ENCODE results near the gene C1QTNF8.

The C1QTNF8 gene

GRCh38 chr16:1096169-1097082 lies at the start of gene C1QTNF8:
TSS of gene C1QTNF8 (minus strand) at chr16:1096244. CDS start at chr16:1094922, 1,322 bp downstream.
- Histone ChIP-seq H3K36me3 (ENCODE audit: insufficient read depth, low read length) (no peaks in the 10 kb centered on the region), H4K20me1 (ENCODE audit: insufficient read depth, low read length) (peaks cover 12% of the 10 kb centered on the region; the same call in 1 of the 2 replicates), H3K4me2 (ENCODE audit: insufficient read depth, low read length) (no peak within 1 kb of the TSS), H2AFZ (ENCODE audit: low read depth, low read length) (no peak within 1 kb of the TSS), H3K4me3 (ENCODE audit: low read depth in 1 of 2, low read length in 2 of 2) (no peak within 1 kb of the TSS), H3K9me3 (ENCODE audit: insufficient read depth, low read length, severe bottlenecking) (peaks cover 2% of the 10 kb centered on the region), H3K27ac (ENCODE audit: low read length) (no peak within 1 kb of the TSS), H3K79me2 (ENCODE audit: insufficient read depth, low read length) (no peaks in the 10 kb centered on the region), H3K9ac (ENCODE audit: low read depth, low read length) (no peak within 1 kb of the TSS), H3K27me3 (ENCODE audit: insufficient read depth, low read length, poor library complexity) (no peaks in the 10 kb centered on the region), H3K4me1 (ENCODE audit: insufficient read depth, low read length) (no peaks in the 10 kb centered on the region)
- ATAC-seq (ENCODE audit: insufficient read depth, low read depth): no peak
- TF ChIP-seq CTCF (IDR thresholded peaks at IDR 0.05; ENCODE audit: borderline replicate concordance, extremely low read depth, low read length, poor library complexity, severe bottlenecking): no peak
- no peak for TF ChIP-seq EZH2 (IDR thresholded peaks at IDR 0.05; ENCODE audit: borderline replicate concordance, low read depth, low read length, severe bottlenecking)
- DNase-seq: no peak

GRCh38 chr16:1145383-1146100 lies 49.5 kb upstream of the C1QTNF8 start:
- H3K79me2 ChIP-seq (ENCODE audit: insufficient read depth, low read length): no peaks in the 10 kb centered on the region
- no peak overlapping the region for H3K4me2 ChIP-seq (ENCODE audit: insufficient read depth, low read length)
- H3K36me3 ChIP-seq (ENCODE audit: insufficient read depth, low read length): no peaks in the 10 kb centered on the region
- TF ChIP-seq EZH2 (IDR thresholded peaks at IDR 0.05; ENCODE audit: borderline replicate concordance, low read depth, low read length, severe bottlenecking): no peak
- TF ChIP-seq CTCF (IDR thresholded peaks at IDR 0.05; ENCODE audit: borderline replicate concordance, extremely low read depth, low read length, poor library complexity, severe bottlenecking): no peak
- no peak for DNase-seq
- H3K4me3 ChIP-seq (ENCODE audit: low read depth in 1 of 2, low read length in 2 of 2): no peak overlapping the region
- no peak for ATAC-seq (ENCODE audit: insufficient read depth, low read depth)
- H2AFZ ChIP-seq (ENCODE audit: low read depth, low read length): no peak overlapping the region
- no peaks in the 10 kb centered on the region for H3K27me3 ChIP-seq (ENCODE audit: insufficient read depth, low read length, poor library complexity)
- no peak overlapping the region for H3K9ac ChIP-seq (ENCODE audit: low read depth, low read length)
- H3K27ac ChIP-seq (ENCODE audit: low read length): no peak overlapping the region
- H4K20me1 ChIP-seq (ENCODE audit: insufficient read depth, low read length): no peaks in the 10 kb centered on the region; the same call in 1 of the 2 replicates
- no peaks in the 10 kb centered on the region for H3K4me1 ChIP-seq (ENCODE audit: insufficient read depth, low read length)
- H3K9me3 ChIP-seq (ENCODE audit: insufficient read depth, low read length, severe bottlenecking): no peaks in the 10 kb centered on the region

GRCh38 chr16:1144476-1145382 lies 48.7 kb upstream of the C1QTNF8 start:
- Histone ChIP-seq H4K20me1 (ENCODE audit: insufficient read depth, low read length) (no peaks in the 10 kb centered on the region), H3K36me3 (ENCODE audit: insufficient read depth, low read length) (no peaks in the 10 kb centered on the region), H2AFZ (ENCODE audit: low read depth, low read length) (no peak overlapping the region), H3K4me1 (ENCODE audit: insufficient read depth, low read length) (no peaks in the 10 kb centered on the region), H3K4me3 (ENCODE audit: low read depth in 1 of 2, low read length in 2 of 2) (no peak overlapping the region), H3K9me3 (ENCODE audit: insufficient read depth, low read length, severe bottlenecking) (no peaks in the 10 kb centered on the region), H3K9ac (ENCODE audit: low read depth, low read length) (no peak overlapping the region), H3K27me3 (ENCODE audit: insufficient read depth, low read length, poor library complexity) (no peaks in the 10 kb centered on the region), H3K4me2 (ENCODE audit: insufficient read depth, low read length) (no peak overlapping the region), H3K79me2 (ENCODE audit: insufficient read depth, low read length) (no peaks in the 10 kb centered on the region), H3K27ac (ENCODE audit: low read length) (no peak overlapping the region)
- DNase-seq (no peak), ATAC-seq (ENCODE audit: insufficient read depth, low read depth) (no peak)
- no peak for TF ChIP-seq CTCF (IDR thresholded peaks at IDR 0.05; ENCODE audit: borderline replicate concordance, extremely low read depth, low read length, poor library complexity, severe bottlenecking)
- TF ChIP-seq EZH2 (IDR thresholded peaks at IDR 0.05; ENCODE audit: borderline replicate concordance, low read depth, low read length, severe bottlenecking): no peak

Data from DND-41 (cell line).